A673 (cell line): Measurements from ENCODE around the gene SPDYE2B.
"Not testable (repeated sequence)": the region's sequence is repeated elsewhere in the genome, so short reads cannot be mapped to it uniquely, and the experiment has no call there.

Source experiments
- EZH2 ChIP-seq: fragments of 200-600 bp; sonication (generic); IDR thresholded peaks from 2 replicates; pipeline ENCODE4 v1.6.1; 2017; ENCODE audit warnings: borderline replicate concordance, low read depth, mild to moderate bottlenecking, mixed read lengths, antibody characterized with exemption, low read length; ENCODE audit not compliant: poor library complexity, severe bottlenecking
- TF ChIP-seq, protein P1 (sequence below): fragments of 300-800, 200-600 bp; sonication (generic); conservative IDR thresholded peaks from 2 replicates; pipeline ENCODE4 v1.5.1; 2017; ENCODE audit warnings: low read depth, mild to moderate bottlenecking, antibody characterized with exemption, low read length, moderate library complexity, mixed read lengths

DNA sequence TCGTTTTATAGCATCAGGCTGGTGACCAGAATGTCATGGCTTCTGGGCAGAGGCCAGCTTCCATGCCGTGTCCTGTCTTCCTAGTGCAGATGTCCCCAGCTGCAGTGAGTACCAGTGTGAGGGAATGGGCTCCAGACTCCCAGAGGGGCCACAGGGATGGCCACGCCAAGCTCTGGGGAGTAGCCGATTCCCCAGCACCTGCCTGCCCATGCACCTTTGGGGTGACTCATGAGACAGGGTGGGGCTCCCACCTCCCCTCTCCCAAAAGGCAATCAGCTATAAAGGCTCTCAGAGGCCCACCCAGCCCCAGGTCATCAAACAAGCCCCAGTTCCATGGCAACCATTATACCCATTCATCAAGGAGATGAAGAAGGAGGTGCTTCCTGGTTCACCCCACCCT, at the start of gene SPDYE2B:
- TF ChIP-seq, protein P1, sequence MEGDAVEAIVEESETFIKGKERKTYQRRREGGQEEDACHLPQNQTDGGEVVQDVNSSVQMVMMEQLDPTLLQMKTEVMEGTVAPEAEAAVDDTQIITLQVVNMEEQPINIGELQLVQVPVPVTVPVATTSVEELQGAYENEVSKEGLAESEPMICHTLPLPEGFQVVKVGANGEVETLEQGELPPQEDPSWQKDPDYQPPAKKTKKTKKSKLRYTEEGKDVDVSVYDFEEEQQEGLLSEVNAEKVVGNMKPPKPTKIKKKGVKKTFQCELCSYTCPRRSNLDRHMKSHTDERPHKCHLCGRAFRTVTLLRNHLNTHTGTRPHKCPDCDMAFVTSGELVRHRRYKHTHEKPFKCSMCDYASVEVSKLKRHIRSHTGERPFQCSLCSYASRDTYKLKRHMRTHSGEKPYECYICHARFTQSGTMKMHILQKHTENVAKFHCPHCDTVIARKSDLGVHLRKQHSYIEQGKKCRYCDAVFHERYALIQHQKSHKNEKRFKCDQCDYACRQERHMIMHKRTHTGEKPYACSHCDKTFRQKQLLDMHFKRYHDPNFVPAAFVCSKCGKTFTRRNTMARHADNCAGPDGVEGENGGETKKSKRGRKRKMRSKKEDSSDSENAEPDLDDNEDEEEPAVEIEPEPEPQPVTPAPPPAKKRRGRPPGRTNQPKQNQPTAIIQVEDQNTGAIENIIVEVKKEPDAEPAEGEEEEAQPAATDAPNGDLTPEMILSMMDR = not testable (repeated sequence)
- not testable (repeated sequence) for TF ChIP-seq EZH2
